Measurements from ENCODE around the gene RAB5B. TPM values are rescaled to one million over a fixed set of nuclear protein-coding genes. Genes with fewer than 3 reads are reported as not detected.

The RAB5B gene
- total RNA-seq, 2 experiments from 2014 or later: 21.6 to 47.2 TPM

DNA sequence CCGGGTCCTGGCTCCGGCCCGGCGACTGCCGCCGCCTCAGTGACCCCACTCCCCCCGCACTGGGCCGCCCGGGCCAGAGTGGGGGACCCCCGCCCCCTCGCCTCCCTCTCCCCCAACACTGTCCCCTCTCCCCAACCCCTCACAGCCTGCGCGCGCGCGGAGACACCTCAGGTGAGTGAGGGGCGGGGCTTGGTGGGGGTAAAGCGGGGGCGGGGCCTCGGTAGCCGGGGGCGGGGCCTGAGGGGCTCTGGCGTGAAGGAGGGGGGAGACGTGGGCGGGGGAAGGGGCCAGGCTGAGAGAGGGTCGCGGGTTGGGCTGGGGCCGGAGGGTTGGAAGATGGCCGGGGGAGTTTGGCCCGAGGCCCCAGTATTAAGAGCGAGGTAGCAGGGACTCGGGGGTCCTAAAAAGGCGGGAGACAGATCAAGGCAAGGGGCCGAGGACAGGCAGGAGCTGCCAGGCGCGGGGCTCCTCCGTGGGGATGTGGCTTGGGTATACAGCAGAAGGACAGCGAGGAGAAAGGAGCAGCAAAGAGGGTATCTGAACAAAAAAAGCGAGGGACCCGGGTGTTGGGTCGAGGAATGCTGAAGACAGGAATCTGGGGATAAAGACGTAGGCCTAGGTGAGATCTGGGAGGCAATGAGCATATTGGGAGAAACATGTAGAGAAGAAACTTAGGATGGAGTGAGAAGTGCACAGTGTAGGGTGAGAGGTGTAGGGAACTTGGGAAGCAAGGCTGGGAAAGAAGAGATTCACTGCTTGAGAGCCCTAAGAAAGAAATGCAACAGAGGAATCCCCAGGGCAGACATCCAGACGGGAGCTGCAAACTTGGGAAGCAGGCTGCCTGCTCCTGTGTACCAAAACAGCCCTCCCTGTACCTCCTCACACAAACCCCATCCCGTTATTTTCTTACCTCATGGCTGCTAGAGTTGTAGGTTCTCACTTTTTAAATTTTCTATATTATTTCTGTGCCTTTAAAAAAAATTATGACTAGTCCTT is 34.0 kb downstream of the RAB5B start:
- H3K79me2 ChIP-seq (ENCODE audit: insufficient read depth, low read depth, low read length): no peaks in the 10 kb centered on the region
- ChIA-PET CTCF (ENCODE audit: unreplicated experiment) (no interaction called here), POLR2A (interaction anchor here (0.6 to 1.0 kb wide), 9 partner anchors 12 to 291 kb away, joined by 3 to 11 read pairs (median 4); partner anchors contain the start of genes DNAJC14 and RAB5B)
- no peaks in the 10 kb centered on the region for H3K36me3 ChIP-seq (ENCODE audit: insufficient read depth, low read length)
- intact Hi-C loops (cut with micrococcal nuclease; ENCODE audit: unreplicated experiment): no loop called here
- peak overlapping the region; percentile 77 for H3K4me3 ChIP-seq (ENCODE audit: low read depth, low read length, poor library complexity, severe bottlenecking)
- peak; percentile 76 for DNase-seq (ENCODE audit: low spot score)
- H3K9me3 ChIP-seq (ENCODE audit: low read length): no peaks in the 10 kb centered on the region
- TF ChIP-seq, protein P1, sequence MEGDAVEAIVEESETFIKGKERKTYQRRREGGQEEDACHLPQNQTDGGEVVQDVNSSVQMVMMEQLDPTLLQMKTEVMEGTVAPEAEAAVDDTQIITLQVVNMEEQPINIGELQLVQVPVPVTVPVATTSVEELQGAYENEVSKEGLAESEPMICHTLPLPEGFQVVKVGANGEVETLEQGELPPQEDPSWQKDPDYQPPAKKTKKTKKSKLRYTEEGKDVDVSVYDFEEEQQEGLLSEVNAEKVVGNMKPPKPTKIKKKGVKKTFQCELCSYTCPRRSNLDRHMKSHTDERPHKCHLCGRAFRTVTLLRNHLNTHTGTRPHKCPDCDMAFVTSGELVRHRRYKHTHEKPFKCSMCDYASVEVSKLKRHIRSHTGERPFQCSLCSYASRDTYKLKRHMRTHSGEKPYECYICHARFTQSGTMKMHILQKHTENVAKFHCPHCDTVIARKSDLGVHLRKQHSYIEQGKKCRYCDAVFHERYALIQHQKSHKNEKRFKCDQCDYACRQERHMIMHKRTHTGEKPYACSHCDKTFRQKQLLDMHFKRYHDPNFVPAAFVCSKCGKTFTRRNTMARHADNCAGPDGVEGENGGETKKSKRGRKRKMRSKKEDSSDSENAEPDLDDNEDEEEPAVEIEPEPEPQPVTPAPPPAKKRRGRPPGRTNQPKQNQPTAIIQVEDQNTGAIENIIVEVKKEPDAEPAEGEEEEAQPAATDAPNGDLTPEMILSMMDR (conservative IDR thresholded peaks at IDR 0.05; ENCODE audit: low read length): no peak
- no peak for TF ChIP-seq EZH2phosphoT487 (IDR thresholded peaks at IDR 0.05; ENCODE audit: borderline replicate concordance, low read depth, low read length)
- H3K4me1 ChIP-seq (ENCODE audit: insufficient read depth, low read length, poor library complexity, severe bottlenecking): peaks cover 9% of the 10 kb centered on the region
- H2AFZ ChIP-seq (ENCODE audit: low read length): peak overlapping the region; percentile 97
- no peaks in the 10 kb centered on the region for H4K20me1 ChIP-seq (ENCODE audit: insufficient read depth, low read length)
- H3K27ac ChIP-seq (ENCODE audit: low read depth, low read length, poor library complexity, severe bottlenecking): peak overlapping the region; percentile 66
- BruUV-seq (replicated peaks): no TSS peak
- H3K4me2 ChIP-seq (ENCODE audit: low read length): peak overlapping the region; percentile 83
- H3K9me2 ChIP-seq (ENCODE audit: insufficient read depth, low read length): no peaks in the 10 kb centered on the region

DNA sequence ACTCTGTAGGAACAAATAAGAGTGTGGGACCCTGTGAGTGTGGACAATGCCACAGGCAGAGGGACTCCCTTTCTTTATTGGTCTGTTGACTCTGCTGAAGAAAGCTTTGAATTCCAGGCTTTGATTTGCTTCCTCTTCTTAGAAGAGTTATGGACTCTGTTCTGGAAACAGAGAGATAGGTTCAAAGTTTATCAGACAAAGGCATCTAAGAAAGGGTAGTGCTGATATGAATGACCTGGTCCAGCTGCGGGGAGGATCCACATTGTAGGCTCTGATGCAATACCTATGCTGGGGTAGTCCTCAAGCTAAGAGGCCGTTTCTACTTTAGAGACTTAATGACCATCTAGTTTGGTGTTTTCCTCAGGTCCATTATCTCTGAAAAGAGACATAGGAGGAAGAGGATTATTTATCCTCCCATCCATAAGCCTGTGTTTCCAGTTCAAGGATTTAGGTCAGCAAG is 36.3 kb downstream of the RAB5B start:
- Histone ChIP-seq H3K79me2 (ENCODE audit: insufficient read depth, low read depth, low read length) (no peaks in the 10 kb centered on the region), H3K9me3 (ENCODE audit: low read length) (no peaks in the 10 kb centered on the region), H3K4me1 (ENCODE audit: insufficient read depth, low read length, poor library complexity, severe bottlenecking) (peaks cover 9% of the 10 kb centered on the region), H4K20me1 (ENCODE audit: insufficient read depth, low read length) (no peaks in the 10 kb centered on the region), H3K27ac (ENCODE audit: low read depth, low read length, poor library complexity, severe bottlenecking) (no peak overlapping the region), H3K9me2 (ENCODE audit: insufficient read depth, low read length) (no peaks in the 10 kb centered on the region), H3K4me2 (ENCODE audit: low read length) (no peak overlapping the region), H3K36me3 (ENCODE audit: insufficient read depth, low read length) (no peaks in the 10 kb centered on the region), H3K4me3 (ENCODE audit: low read depth, low read length, poor library complexity, severe bottlenecking) (no peak overlapping the region), H2AFZ (ENCODE audit: low read length) (no peak overlapping the region)
- DNase-seq (ENCODE audit: low spot score): no peak
- TF ChIP-seq, protein P1 (conservative IDR thresholded peaks at IDR 0.05; ENCODE audit: low read length): no peak
- TF ChIP-seq EZH2phosphoT487 (IDR thresholded peaks at IDR 0.05; ENCODE audit: borderline replicate concordance, low read depth, low read length): no peak
- ChIA-PET POLR2A (interaction anchor here (0.6 to 1.0 kb wide), 4 partner anchors 62 to 365 kb away, joined by 3 to 5 read pairs (median 4); no protein-coding TSS in a partner anchor), CTCF (ENCODE audit: unreplicated experiment) (no interaction called here)
- TSS peak; percentile 79 for BruUV-seq (replicated peaks)
- intact Hi-C loops (cut with micrococcal nuclease; ENCODE audit: unreplicated experiment): no loop called here

Measured in OCI-LY7 (cell line).